Left kidney (tissue), 2 donors: Measurements from ENCODE around the gene SMAD3. TPM values are rescaled to one million over a fixed set of nuclear protein-coding genes. Genes with fewer than 3 reads are reported as not detected.

ENCODE experiments used
- DNase-seq: peaks from one replicate; pipeline ENCODE4 v3.0.0-alpha.2; 2013
- polyA plus RNA-seq: library from polyadenylated mRNA; unstranded; fragments of 120-200 nt; gene quantifications from one replicate; pipeline ENCODE4 v1.2.1, GENCODE V29; 2013; ENCODE audit not compliant: insufficient read length

The SMAD3 gene
- polyA plus RNA-seq, 1 donor = 50.8 TPM

- no peak for DNase-seq
Measured at GRCh38 chr15:67161881-67162280, 96.5 kb downstream of the SMAD3 start.

GRCh38 chr15:67163180-67163579 is 97.8 kb downstream of the SMAD3 start:
- no peak for DNase-seq

GRCh38 chr15:67164401-67164791 is 99.0 kb downstream of the SMAD3 start:
- DNase-seq = no peak

- DNase-seq = no peak
Measured at GRCh38 chr15:67164811-67165253, 99.4 kb downstream of the SMAD3 start.

GRCh38 chr15:67165254-67166253 is 100.2 kb downstream of the SMAD3 start:
- no peak for DNase-seq

- no peak for DNase-seq
Measured at GRCh38 chr15:67166280-67167009, 101.0 kb downstream of the SMAD3 start.

GRCh38 chr15:67167091-67167490 is 101.7 kb downstream of the SMAD3 start:
- DNase-seq = no peak

- DNase-seq = no peak
Measured at GRCh38 chr15:67168694-67169093, 103.3 kb downstream of the SMAD3 start.

- no peak for DNase-seq
Measured at GRCh38 chr15:67170143-67170925, 104.9 kb downstream of the SMAD3 start.

GRCh38 chr15:67171471-67171870 is 106.1 kb downstream of the SMAD3 start:
- DNase-seq = no peak

GRCh38 chr15:67172172-67172571 is 106.8 kb downstream of the SMAD3 start:
- DNase-seq = no peak

GRCh38 chr15:67173005-67173404 is 107.6 kb downstream of the SMAD3 start:
- DNase-seq = no peak

GRCh38 chr15:67173786-67174185 is 108.4 kb downstream of the SMAD3 start:
- no peak for DNase-seq

GRCh38 chr15:67174446-67174845 is 109.0 kb downstream of the SMAD3 start:
- DNase-seq = no peak

GRCh38 chr15:67174864-67175573 is 109.6 kb downstream of the SMAD3 start:
- no peak for DNase-seq

- DNase-seq = no peak
Measured at GRCh38 chr15:67175643-67176071, 110.3 kb downstream of the SMAD3 start.

- DNase-seq = no peak
Measured at GRCh38 chr15:67176195-67176971, 111.0 kb downstream of the SMAD3 start.

GRCh38 chr15:67177752-67178151 is 112.3 kb downstream of the SMAD3 start:
- DNase-seq = no peak

GRCh38 chr15:67178569-67179210 is 113.3 kb downstream of the SMAD3 start:
- DNase-seq = no peak

- DNase-seq = no peak
Measured at GRCh38 chr15:67179411-67179995, 114.1 kb downstream of the SMAD3 start.
